ENCODE measurements around the gene FGF23.

FGF23 gene

DNA sequence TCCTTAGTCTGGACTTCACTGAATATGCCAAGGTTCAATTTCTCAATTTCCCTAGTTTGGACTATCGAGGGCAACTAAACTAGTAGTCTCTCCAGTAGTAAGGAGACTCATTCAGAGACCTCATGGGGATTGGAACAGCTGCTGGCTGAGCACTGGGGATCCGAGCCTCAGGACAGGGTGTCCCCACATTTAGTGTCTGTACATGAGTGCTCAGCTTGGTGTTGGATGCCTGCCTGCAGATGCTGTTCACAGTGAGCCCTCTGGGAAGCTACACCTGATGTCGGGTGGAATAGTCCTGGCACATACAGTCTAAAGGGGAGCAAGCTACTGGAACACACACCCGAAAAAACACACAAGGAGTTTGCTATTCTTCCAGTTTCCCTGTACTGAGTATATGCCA lies 820 bp upstream of the FGF23 start:
- no peak for DNase-seq

DNA sequence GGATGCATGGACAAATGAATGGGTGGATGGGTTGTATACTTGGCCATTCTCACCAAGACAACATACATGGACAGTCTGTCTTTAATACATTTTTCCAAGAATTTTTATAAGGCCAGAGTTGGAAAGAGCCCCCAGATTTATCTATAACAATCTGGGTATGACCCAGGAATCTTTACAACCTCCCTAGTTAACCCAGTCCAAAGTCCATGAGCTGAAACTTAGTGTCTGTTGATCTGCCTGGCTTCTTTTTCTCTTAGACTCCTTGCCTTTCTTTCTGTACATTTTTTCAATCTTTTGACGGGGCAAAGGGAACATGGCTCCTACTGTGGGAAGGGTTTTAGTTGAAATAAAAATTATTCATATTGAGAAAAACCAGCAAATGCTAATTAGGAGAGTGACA lies 740 bp downstream of the FGF23 start:
- no peak for DNase-seq

DNA sequence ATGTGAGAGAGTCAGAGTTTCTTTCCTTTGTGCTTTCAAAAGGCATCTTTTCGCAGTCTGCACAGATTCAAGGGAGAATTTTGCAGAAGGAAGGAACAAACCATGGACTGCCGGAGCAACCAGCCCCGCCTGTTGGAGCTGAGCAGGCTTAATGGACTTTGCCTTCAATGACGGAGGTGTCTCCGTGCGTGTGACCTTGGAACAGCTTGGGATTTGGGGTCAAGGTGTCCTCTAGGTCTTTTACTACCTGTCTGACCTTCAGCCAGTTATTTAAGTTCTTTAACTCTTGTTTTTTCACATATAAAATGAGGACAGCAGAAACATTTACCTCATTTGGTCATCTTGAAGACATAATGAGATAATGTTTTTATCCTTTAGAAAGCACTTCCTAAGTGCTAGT lies 4.1 kb downstream of the FGF23 start:
- DNase-seq, result no peak

GRCh38 chr12:4372653-4373052 lies 6.9 kb downstream of the FGF23 start:
- DNase-seq, result no peak

DNA sequence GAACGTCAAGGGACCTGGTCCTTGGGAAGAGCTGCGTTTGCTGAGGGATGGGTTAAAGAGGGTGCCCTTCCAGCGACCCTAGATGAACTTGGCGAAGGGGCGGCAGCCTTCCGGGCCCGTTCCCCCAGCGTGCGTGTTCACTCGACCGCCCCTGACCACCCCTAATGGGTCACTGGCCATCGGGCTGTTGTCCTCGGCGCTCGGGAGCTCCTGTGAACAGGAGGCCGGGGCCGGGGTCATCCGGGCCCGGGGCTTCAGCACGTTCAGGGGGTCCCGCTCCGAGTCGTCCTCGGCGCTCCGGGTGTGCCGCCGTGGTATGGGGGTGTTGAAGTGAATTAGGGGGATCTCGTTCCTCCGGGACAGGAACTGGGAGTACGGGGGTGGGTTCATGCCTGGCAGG lies 9.2 kb downstream of the FGF23 start:
- DNase-seq, result no peak

GRCh38 chr12:4369548-4369947 lies 10.0 kb downstream of the FGF23 start:
- no peak for DNase-seq

GRCh38 chr12:4366090-4366489 lies 13.4 kb downstream of the FGF23 start:
- DNase-seq, result no peak

DNA sequence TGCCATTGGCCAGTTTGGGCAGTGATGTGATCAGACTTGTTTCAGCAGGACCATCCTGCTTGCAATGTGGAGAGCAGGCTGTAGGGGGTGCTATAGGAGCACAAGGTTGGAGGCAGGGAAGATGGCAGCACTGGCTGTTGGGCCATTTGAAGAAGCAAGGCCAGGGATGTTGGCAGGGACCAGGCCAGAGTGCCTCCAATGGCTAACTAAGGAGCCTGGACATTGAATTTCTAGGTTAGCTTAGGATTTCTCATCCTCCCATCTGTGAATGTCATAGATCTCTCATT lies 23.5 kb downstream of the FGF23 start:
- peak; percentile 44 for DNase-seq

DNA sequence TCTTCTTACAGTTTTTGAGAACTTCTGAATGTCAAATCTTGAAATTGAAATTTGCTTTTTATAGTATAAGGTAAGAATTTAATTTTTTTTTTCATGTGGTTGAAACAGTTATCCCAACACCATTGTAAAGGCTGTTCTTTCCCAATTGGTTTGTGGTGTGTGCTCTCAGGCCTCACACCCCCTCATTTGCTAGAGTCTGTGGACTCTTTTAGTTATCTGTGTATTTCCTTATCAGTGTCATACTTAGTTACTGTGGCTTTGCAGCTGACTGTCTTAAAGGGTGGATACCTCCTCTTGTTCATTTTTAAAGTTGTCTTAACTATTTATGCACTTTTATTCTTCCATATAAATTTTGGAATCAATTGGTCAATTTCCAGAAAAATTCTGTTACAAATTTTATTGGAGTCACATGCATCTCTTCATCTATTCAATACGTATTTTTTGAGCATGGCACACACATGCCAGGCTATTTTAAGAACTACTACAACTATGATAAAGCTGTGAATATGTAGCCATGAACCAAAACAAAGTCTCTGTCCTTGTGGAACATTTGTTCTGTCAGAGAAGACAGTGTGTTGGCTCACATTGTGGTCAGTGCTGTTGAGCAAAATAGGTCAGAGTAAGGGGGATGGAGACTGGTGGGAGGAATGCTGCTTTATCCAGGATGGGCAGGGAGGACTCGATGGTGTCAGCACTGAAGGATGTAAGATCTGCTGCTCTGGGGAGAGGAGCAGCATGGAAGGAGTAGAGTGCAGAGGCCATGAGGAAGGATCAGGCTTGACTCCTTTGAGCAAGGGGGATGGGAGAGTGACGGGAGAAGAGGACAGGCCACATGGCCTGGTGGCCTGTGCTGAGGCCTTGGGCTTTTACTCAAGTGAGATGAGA lies 24.1 kb downstream of the FGF23 start:
- DNase-seq, result no peak

GRCh38 chr12:4353785-4354208 lies 25.7 kb downstream of the FGF23 start:
- peak; percentile 24 for DNase-seq

- no peak for DNase-seq
Observed at GRCh38 chr12:4346931-4347330, 32.6 kb downstream of the FGF23 start.

GRCh38 chr12:4331842-4332241 lies 47.7 kb downstream of the FGF23 start:
- no peak for DNase-seq

- no peak for DNase-seq
Observed at GRCh38 chr12:4331221-4331620, 48.3 kb downstream of the FGF23 start.

DNA sequence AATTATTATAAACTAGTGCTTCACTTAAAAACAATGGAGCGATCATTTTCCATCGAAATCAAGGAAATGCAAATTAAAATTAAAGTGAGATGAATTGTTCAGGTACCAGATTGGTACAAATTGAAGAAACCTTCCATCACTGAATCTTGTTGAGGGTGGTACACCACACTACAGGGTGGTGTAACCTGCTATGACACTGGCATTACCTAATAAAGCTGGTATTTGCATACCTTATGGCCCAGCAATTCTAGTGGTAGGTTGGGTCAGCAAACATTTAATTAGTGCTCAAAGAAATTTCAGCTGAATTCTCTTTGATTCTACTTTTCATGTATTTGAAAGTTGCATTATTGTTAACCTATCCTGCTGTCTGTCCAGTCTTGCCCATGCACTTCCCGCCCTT lies 49.3 kb downstream of the FGF23 start:
- no peak for DNase-seq

- DNase-seq, result no peak
Observed at GRCh38 chr12:4327293-4327692, 52.2 kb downstream of the FGF23 start.

DNA sequence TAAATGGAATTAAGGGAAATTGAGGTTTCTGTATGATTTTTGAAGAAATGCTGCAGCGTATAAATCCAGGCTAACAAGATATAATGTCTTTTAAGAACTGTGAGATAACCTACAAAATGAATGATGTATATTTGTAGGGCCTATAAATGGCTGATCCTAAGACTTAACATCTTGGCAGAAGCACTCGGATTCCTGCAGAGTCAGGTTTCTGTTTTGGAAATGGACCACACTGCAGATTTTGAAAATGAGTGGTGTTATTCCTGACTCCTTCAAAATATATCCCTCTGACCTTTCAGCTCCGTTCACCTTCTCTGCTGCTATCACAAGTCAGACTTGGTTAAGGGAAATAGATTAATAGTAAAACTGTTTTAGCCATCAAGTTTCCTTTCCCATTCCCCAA lies 53.5 kb downstream of the FGF23 start:
- DNase-seq, result no peak

- no peak for DNase-seq
Observed at GRCh38 chr12:4324366-4324765, 55.1 kb downstream of the FGF23 start.

DNA sequence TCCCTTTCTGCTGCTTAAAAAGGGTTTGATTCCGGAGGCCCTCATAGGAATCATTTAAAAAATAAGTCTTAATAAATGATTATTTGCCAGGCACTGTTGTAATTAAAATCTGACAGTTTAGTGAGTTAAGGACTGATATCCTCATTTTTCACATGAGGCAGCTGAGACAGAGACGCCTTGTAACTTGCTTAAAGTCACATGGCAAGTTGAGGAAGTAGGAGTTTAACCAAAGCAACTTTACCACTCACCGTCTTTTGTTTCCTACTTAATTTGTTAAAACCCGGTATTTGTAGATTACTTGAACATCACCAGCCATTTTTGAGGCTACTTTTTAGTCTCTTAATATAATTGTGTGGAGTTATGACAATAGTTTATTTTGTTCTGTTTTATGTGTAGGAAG lies 56.1 kb downstream of the FGF23 start:
- no peak for DNase-seq

GRCh38 chr12:4322726-4323125 lies 56.8 kb downstream of the FGF23 start:
- DNase-seq, result no peak

DNA sequence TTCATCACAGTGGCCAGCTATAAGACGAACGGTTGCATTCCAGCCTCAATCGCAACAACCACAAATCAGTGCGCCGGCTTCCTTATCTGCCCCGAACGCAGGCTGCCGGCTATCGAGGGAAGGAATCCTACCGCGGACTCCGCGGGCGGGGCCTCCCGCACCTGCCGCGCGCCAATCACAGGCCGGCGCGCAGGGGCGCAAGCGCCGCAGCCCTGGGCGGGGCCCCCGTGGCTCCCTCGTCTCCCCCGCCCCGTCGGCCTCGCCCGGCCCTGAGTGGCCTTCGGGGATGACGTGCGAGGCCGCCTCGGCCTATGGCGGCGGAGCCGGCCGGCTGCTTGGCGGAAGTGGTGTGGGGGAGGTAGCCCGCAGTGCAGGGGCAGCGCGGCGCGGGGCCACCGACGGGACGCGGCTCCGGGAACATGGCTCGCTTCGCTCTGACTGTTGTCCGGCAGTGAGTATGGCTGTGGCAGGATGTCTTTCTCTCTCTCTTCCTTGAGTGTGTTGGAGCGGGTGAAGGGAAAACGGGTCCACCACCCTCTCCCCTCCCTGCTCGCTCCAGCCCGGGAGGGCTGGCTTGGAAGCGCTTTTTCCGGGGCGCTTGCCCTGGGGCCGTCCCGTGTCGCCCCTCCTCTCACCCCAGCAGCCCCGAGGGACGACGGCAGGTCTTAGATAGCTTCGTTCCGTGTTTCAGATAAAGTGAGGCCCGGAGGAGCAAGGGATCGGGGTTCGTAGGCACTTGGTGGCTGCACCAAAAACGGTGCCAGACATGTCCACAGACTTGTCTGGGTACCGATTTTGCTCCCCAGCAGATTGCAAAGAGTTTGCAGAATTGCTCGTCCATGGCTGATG lies 58.4 kb downstream of the FGF23 start, which contains the start of gene TIGAR:
TSS of gene TIGAR (plus strand) at position 361 of the 849 bp plus-strand sequence. CDS start at position 420, 59 bp downstream.
- DNase-seq, result peak; percentile 93

DNA sequence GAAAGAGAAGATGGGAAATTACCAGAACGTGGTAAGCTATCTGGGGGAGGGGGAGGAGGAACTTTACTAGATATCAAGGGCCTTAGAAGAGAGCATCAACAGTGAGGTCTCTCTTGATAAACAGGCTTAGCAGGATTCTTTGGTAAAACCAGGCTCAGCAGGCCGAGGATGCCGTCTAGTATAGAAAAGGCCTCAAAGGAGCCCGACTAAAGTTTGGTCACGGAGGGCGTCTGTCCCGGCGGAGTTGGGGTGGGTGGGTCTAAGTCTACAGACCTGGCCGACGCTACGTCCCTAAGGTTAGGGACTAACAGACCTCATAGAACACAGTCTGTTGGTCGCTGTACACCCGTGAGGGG lies 59.0 kb downstream of the FGF23 start:
- no peak for DNase-seq

All from activated naive CD4-positive, alpha-beta T cell treated with Interleukin-2 at 50 U/mL for 16 hours (primary cell).